GM19467 (cell line): ENCODE measurements around the gene CSNK1G1.
A peak's percentile ranks its signal among the peaks of the same experiment; 100 is the strongest.
"Not testable (repeated sequence)": the region's sequence is repeated elsewhere in the genome, so short reads cannot be mapped to it uniquely, and the experiment has no call there.

ENCODE experiments used
- ATAC-seq: cut with Tn5 transposase; IDR thresholded peaks from one replicate; pipeline ENCODE4 v1.9.1; 2021; ENCODE audit warnings: mild to moderate bottlenecking, moderate library complexity; ENCODE audit not compliant: unreplicated experiment

Gene CSNK1G1

DNA sequence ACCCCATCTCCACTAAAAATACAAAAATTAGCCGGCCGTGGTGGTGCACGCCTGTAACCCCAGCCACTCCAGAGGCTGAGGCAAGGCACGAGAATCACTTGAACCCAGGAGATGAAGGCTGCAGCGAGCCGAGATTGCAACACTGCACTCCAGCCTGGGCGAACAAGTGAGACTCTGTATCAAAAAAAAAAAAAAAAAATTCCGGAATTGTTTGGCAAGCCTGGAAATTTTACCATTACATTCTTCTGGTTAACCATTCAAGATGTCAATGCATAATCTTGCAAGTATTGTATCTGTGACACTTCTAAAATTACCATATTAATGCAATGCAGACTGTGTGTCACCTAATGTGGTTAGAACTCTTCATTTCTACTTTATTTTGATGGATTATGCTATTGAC is 67.0 kb downstream of the CSNK1G1 start:
- ATAC-seq = no peak

GRCh38 chr15:64288577-64288976 is 67.4 kb downstream of the CSNK1G1 start:
- no peak for ATAC-seq

DNA sequence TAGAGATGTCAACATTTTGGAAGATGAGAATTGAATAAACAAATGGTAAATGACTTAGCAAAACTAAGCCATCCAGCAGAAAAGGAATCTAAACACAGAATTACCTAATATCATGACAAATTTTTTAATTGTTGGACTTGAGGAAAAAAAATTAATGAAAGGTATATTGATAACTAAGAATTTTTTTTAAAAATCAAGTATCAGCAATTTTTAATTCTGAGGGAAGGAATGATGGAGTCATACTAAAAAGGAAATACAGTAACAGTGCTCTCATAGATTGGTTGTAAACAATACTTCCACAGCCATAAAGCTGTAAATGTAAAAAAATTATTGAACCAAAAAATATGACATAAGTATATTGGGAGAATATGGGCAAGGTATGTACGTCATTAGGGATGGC is 68.0 kb downstream of the CSNK1G1 start:
- no peak for ATAC-seq

GRCh38 chr15:64286473-64286872 is 69.5 kb downstream of the CSNK1G1 start:
- ATAC-seq = no peak

GRCh38 chr15:64285871-64286270 is 70.1 kb downstream of the CSNK1G1 start:
- no peak for ATAC-seq

DNA sequence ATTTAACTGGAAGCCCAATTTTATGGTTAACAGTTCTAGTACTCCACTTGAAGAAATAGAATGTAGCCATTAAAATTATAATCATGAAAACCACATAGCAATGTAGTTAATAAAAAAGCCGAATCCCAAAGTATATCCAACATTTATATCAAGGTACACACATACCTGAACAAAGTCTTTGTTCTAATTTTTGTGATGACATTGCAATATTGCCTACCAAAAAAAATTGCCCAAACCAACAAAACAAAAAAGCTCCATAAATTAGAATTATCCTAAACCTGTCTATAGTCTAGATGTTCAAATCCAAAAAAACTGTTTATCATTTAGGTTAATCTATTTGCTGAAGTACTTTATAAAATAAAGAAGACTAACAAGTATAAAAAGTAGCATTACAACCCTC is 70.8 kb downstream of the CSNK1G1 start:
- no peak for ATAC-seq

DNA sequence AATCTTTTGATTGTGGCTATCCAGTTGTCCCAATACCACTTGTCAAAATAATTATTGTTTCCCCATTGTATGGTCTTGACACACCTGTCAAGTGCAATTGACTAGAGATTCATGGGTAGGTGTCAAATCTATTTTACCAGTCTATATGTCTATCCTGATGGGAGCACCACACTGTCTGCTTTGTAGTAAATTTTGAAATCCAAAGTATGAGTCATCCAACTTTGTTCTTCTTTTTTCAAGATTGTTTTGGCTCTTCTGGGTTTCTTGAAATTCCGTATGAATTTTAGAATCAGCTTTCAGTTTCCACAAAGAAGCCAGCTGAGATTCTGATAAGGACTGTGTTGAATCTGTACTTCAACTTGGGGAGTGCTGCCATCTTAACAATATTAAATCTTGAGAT is 71.9 kb downstream of the CSNK1G1 start:
- ATAC-seq = no peak

- ATAC-seq = no peak
Measured at GRCh38 chr15:64282701-64283100, 73.3 kb downstream of the CSNK1G1 start.

DNA sequence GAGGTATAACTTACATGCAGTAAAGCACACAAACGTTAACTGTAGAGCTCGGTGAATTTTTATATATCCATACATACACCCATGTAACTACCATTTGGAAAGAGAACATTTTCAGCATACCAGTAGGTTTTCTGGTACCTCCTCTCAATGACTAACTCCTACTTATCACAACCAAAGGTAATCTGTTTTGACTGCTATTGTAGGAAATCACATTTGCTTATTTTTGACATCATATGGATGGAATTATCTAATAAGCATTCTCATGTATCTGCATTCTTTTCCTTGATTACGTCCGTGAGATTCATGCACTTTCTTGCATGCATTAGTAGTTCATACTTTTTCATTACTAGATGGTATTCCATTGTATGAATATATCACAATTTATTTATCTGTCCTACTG is 76.8 kb downstream of the CSNK1G1 start:
- no peak for ATAC-seq

DNA sequence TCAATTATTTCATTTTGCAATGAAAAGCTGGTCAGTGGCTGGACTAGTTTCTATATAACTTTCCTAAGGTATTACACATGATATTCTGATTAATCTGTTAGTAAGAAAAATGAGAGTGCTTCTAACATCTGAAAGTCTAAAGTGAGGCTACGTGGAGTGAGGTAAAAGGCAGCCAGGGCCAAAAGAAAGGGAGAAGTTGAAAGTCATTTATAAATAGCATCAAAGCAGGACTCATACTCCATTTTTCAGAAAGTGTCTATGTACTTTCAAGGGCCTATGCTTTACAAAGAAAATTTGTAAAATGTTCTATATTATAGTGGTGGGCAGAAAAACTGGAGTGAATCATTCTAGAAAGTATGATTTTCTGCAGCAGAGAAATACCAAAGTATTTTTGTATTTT is 80.0 kb downstream of the CSNK1G1 start:
- ATAC-seq = no peak

DNA sequence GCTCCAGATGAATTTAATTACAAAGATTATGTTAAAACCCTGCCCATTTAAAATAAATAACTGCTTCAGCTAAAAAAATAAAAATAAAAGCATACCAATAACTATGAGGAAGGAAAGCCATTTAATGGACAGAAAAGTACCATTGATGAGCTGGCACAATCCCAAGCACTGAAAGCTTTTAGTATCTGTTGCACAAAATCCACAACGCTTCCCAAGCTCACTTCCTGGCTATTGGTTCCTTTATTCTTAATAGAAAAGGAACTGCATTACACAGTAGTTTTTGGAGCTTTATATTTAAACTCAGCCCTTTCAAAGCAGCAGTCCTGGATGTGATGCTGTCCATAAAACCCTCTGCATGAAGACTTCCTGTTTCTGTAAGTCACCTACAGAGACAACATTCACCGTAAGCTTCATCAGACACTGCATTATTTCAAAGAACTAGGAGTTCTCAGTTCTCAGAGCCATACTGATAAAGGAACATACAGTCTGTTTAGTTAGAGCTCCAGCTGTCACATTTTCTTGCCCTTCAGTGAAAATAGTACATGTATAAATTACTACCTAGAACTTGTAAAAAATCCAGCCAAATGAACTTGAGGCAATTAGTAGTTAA is 81.5 kb downstream of the CSNK1G1 start:
- no peak for ATAC-seq

GRCh38 chr15:64267331-64267973 is 88.5 kb downstream of the CSNK1G1 start:
- ATAC-seq = no peak

GRCh38 chr15:64265188-64265587 is 90.8 kb downstream of the CSNK1G1 start:
- not testable (repeated sequence) for ATAC-seq

DNA sequence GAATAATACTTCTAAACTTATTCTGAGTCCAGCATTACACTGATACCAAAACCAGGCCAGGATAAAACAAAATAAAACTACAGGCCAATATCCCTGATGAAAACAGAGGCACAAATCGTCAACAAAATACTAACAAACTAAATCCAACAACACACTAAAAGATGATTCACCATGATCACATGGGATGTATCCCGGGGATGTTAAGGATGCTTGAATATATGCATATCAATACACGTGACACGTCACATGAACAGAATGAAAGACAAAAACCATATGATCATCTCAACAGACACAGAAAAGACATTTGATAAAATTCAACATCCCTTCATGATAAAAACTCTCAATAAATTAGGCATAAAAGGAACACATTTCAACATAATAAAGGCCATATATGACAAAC is 91.5 kb downstream of the CSNK1G1 start:
- no peak for ATAC-seq

DNA sequence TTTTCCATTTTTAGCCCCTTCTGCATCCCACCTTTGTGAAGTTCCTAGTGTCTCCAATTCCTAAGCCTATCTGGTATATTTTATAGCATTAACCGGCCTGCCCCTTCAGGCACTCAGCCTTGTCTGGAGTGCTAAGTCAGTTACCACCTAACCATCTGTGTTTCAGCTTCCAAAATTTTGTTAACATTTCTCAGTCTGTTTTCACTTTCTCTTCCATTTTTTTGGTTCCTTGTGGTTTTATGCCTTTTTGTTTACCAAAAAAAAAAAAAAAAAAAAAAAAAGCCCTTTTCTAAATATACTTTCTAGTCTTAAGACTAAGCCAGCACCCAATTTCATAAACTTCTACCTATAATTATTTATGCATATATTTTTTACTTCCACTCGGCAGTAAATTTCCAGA is 92.4 kb downstream of the CSNK1G1 start:
- no peak for ATAC-seq

DNA sequence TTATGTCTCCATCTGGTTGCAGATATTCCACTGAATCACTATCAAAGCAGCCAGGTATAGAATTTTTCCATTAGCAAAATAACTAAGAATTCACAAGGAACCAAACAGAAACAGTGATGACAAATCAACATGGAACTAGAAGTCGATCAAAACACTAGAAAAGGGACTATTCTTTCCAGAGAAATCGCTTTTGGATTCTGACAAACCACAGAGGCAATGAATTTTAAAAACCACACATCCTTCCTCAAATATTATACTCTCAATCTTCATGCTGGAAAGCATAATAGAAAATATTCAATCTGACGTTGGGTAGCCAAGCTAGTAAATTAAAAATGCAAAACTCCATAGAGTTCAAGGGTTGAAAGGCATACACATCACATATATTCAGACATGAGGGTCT is 99.9 kb downstream of the CSNK1G1 start:
- no peak for ATAC-seq

DNA sequence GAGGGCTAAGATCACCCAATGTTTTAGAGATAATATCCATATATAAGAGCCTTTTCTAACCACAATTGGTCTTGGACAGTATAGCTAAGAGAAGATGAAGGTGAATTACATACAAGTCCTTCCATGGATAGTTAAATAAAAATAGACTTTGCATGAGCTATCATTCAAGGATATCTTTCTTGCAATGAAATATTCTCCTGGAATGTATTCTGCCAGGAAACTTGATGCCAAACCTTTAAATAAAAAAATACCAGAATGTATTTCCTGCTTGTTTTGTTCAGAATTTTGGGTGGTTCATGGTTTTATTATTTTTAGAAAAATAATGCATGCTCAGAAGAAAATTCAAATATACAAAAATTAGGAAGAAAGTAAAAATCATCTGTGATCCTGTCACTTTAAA is 104.3 kb downstream of the CSNK1G1 start:
- ATAC-seq = no peak

GRCh38 chr15:64251121-64251520 is 104.9 kb downstream of the CSNK1G1 start:
- ATAC-seq = no peak

DNA sequence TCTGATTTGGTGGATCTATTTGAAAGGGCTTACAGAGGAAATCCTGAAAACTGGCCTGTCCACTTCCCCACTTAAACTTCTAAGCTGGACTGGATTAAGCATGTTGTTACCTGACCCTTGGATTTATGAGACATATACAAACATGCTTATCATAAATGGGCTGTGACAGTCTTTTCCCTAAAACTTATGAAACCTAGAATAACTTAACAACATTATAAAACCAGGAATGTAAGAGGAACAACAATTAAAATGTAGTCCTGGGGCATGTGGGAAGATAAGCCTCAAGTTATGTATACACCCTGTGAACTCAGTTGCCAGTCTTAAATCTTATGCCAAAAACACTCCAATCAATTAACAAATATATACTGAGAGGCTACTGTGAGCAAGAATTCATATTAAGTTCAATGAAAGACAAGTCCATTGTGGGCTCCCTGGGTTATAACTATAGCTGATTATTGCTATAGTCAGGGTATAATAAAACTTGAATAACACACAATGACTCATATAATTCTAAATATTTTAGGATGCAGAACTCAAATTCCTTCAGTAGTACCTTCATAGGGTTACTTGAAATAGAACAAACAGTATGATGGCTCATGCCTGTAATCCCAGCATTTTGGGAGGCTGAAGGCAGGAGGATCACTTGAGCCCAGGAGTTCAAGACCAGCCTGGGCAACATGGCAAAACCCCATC is 105.9 kb downstream of the CSNK1G1 start:
- ATAC-seq = no peak

DNA sequence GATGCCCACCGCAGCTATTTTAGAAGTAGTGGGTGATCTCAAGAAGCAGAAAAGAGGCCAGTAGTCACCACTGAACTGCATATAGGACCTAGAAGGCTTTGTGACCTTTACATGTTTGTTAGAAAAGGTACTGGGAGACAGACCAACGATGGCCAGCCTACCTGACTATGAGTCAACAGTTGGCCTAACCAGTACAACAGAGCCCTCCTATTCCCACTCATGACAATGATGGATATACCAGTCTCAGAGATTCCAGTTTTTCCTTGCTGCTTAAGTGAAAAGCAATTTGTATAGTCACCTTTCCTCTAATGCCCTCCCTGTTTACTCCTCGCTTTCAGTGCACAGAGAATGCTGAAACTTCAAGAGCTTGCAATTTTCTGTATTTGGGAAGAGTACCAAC is 106.6 kb downstream of the CSNK1G1 start:
- ATAC-seq = no peak

DNA sequence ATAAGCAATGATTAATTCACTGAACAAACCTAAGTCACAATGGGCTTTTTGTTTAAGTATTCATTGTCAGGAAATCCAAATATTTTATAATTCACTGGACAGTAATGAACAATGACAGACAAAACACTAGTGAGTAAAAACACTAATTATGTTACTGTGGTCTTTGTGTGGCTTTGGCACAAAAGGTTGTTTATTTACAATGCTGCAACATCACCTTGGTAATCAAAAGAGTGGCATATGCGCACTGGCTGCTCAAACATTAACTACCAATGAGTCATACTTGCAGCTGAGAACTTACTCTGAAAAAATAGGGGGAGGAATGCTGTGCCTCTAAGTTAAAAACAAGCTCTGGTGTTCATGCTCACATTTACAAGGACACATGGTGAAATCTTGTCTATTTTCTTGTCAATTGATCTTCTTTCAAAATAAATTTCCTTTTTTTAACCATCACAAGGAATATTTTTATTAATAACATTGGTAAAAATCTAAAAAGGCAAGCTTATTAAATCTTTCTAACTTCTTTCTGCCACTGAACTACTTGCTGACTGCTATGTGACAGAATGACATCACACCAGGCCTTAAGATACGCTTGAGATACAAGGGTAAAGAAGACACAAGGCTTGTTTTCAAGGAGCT is 107.9 kb downstream of the CSNK1G1 start:
- ATAC-seq = peak; percentile 39

DNA sequence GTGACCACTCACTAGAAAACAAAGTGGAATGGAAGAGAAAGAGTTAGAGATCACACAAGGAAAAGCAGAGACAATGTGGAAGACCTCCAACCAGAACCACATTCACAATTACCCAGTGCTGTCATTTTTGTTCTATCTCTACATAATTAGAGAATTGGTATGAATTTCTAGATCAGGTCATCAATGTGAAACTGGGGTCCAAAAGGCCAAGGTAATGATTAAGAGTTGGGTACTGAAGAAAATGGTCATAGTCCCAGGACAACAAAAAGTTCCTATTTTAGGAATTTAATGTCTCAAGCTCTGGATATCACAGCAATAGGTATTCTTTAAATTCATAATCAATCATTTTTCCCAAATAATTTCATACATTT is 108.5 kb downstream of the CSNK1G1 start:
- no peak for ATAC-seq
